Measurements from ENCODE around the gene DGKQ. TPM values are rescaled to one million over a fixed set of nuclear protein-coding genes. Genes with fewer than 3 reads are reported as not detected.
A peak's percentile ranks its signal among the peaks of the same experiment; 100 is the strongest.

DGKQ gene
- total and polyA plus RNA-seq, 9 of the 15 experiments (the other 6 are each of a cell fraction or from before 2014, with no cell fraction given) = 0.17 to 22.0 (median 5.6) TPM

DNA sequence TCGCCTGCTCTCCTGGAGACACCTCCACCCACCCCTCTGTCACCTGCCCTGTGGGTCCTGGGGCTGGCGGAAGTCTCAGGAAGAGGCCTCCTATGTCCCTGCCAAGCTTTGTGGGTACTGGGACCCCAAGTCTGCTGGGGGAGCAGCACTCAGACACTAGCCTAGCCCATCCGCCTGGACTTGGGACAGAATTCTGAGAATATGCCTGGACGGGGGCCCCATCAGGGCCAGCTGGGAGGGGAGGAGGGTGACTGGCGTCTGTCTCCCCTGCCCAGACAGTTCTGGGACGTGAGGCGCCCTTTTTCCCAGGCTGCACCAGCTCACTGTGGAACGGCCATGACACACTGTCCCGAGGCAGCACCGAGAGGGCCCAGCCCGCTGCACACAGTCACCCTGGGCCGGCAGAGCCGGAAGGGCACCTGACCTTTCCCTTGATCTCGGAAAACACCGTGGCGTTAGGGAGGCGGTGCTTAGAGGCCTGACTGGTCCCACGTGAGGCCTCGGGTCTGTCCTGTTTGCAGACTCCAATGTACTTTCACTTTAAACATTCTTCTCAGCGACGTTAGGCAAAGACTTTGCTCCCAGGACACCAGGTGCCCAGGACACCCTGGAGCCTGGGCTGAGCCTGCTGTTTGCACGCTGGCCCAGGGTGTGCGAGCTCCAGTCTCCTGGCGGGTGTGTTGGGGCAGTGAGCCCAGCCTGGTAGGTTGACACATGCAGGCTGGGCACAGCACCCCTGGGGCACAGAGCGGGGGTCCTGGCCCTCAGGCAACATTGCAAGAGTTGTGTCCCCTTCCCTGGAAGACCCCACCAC lies 19.1 kb upstream of the DGKQ start (continued):
- peak; percentile 62; the same call in 1 of the 2 replicates for TF ChIP-seq NR2C1 (IDR thresholded peaks at IDR 0.05)
- TF ChIP-seq NR2C1 (tag; IDR thresholded peaks at IDR 0.05) = peak; percentile 77
- no peak for TF ChIP-seq ZNF408 (CRISPR knock-in tag; IDR thresholded peaks at IDR 0.05; ENCODE audit: low read depth)
- TF ChIP-seq SUPT5H (IDR thresholded peaks at IDR 0.05) = peak; percentile 65
- TF ChIP-seq MXI1 (IDR thresholded peaks at IDR 0.05; ENCODE audit: low read depth, low read length) = peak; percentile 54; the same call in 1 of the 2 replicates
- no peak for TF ChIP-seq NFIC (IDR thresholded peaks at IDR 0.05)
- 0 out of 2 replicates have a peak, but pooled peaks have one; percentile 45 for TF ChIP-seq FOXP1 (CRISPR knock-in tag; IDR thresholded peaks at IDR 0.05)
- peak; percentile 49; the same call in 1 of the 2 replicates for TF ChIP-seq ZNF143 (CRISPR knock-in tag; IDR thresholded peaks at IDR 0.05)
- TF ChIP-seq NEUROD1 (IDR thresholded peaks at IDR 0.05; ENCODE audit: borderline replicate concordance, low read depth, low read length, partially characterized antibody) = peak; percentile 13
- TF ChIP-seq CAMTA2 (CRISPR knock-in tag; conservative IDR thresholded peaks at IDR 0.05) = no peak
- TF ChIP-seq, protein P1, sequence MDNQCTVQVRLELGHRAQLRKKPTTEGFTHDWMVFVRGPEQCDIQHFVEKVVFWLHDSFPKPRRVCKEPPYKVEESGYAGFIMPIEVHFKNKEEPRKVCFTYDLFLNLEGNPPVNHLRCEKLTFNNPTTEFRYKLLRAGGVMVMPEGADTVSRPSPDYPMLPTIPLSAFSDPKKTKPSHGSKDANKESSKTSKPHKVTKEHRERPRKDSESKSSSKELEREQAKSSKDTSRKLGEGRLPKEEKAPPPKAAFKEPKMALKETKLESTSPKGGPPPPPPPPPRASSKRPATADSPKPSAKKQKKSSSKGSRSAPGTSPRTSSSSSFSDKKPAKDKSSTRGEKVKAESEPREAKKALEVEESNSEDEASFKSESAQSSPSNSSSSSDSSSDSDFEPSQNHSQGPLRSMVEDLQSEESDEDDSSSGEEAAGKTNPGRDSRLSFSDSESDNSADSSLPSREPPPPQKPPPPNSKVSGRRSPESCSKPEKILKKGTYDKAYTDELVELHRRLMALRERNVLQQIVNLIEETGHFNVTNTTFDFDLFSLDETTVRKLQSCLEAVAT (IDR thresholded peaks at IDR 0.05) = peak in 1 of 2 experiments; percentile 48; a peak in 1 of 4 replicates
- TF ChIP-seq, protein P2, sequence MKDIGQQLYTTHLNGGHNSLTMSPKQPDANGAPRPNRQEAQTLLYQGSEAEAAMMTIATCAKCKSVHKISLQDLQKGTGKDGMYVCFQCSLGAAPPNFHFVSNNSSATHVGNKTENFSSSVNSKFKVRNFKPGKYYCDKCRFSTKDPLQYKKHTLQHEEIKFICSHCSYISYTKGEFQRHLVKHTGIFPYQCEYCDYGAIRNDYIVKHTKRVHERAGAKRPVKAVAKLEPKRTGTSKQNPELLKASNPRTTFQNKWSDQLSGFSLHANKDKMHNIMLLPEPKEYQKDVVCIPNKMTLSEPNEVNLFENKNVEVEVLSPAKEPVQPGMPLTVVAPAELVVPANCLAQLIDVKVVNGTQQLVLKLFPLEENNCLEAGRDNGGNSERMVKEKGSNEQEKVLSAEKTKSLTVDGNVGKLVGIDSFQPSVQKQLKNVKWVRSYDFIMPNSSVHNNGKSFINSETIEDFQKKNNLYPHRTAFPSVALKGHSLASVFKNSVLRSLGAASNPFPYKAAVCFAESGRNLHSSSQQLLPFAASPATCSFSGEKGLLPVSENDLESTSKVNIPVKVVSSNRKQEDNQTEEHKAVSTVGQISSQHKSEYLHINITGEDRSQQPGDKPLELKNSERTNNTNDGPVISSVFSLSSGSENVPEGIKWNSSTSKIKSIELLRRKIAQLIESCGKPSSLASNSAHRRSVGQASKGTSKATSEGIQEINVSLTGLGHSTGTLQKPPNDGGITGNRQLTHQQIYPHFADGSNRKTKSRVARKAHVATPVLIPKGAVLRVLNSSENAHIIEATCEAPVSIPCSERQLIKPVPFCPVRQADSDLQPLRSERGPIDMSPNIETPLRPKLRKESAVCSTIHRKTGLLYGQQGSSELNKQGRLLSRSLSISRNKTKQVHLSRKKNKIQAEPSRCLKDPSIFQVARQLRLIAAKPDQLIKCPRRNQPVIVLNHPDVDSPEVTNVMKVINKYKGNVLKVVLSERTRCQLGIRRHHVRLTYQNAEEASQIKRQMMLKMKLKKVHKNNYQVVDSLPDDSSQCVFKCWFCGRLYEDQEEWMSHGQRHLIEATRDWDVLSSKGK (CRISPR knock-in tag; IDR thresholded peaks at IDR 0.05) = no peak
- TF ChIP-seq ZNF282 (CRISPR knock-in tag; IDR thresholded peaks at IDR 0.05) = no peak
- TF ChIP-seq L3MBTL2 (IDR thresholded peaks at IDR 0.05) = peak; percentile 82
- TF ChIP-seq SRF (CRISPR knock-in tag; IDR thresholded peaks at IDR 0.05) = peak in 1 of 2 experiments; percentile 77; a peak in 1 of 4 replicates
- TF ChIP-seq, protein P3, sequence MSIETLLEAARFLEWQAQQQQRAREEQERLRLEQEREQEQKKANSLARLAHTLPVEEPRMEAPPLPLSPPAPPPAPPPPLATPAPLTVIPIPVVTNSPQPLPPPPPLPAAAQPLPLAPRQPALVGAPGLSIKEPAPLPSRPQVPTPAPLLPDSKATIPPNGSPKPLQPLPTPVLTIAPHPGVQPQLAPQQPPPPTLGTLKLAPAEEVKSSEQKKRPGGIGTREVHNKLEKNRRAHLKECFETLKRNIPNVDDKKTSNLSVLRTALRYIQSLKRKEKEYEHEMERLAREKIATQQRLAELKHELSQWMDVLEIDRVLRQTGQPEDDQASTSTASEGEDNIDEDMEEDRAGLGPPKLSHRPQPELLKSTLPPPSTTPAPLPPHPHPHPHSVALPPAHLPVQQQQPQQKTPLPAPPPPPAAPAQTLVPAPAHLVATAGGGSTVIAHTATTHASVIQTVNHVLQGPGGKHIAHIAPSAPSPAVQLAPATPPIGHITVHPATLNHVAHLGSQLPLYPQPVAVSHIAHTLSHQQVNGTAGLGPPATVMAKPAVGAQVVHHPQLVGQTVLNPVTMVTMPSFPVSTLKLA (conservative IDR thresholded peaks at IDR 0.05) = peak; percentile 62 to 86
- no peak for TF ChIP-seq RFX7 (CRISPR knock-in tag; IDR thresholded peaks at IDR 0.05)
- peak in 1 of 2 experiments; percentile 61; a peak in 2 of 4 replicates for TF ChIP-seq FOXK2 (conservative IDR thresholded peaks at IDR 0.05 in 1 of 2, IDR thresholded peaks at IDR 0.05 in 1 of 2; ENCODE audit: low read depth in 2 of 2)
- TF ChIP-seq, protein P4, sequence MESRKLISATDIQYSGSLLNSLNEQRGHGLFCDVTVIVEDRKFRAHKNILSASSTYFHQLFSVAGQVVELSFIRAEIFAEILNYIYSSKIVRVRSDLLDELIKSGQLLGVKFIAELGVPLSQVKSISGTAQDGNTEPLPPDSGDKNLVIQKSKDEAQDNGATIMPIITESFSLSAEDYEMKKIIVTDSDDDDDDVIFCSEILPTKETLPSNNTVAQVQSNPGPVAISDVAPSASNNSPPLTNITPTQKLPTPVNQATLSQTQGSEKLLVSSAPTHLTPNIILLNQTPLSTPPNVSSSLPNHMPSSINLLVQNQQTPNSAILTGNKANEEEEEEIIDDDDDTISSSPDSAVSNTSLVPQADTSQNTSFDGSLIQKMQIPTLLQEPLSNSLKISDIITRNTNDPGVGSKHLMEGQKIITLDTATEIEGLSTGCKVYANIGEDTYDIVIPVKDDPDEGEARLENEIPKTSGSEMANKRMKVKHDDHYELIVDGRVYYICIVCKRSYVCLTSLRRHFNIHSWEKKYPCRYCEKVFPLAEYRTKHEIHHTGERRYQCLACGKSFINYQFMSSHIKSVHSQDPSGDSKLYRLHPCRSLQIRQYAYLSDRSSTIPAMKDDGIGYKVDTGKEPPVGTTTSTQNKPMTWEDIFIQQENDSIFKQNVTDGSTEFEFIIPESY (CRISPR knock-in tag; IDR thresholded peaks at IDR 0.05) = peak; percentile 68
- no peak for TF ChIP-seq ZNF707 (CRISPR knock-in tag; conservative IDR thresholded peaks at IDR 0.05)
